Endothelial cell (in vitro differentiated cells): ENCODE data around the gene TRIOBP. TPM values are rescaled to one million over a fixed set of nuclear protein-coding genes. Genes with fewer than 3 reads are reported as not detected.

Experiments
- DNase-seq: peaks from one replicate; pipeline ENCODE4 v3.0.0; 2021; ENCODE audit warnings: low spot score
- H3K27ac Mint-ChIP-seq: one replicate; pipeline ENCODE4 v1.8.0; 2021; ENCODE audit warnings: mixed read lengths, inconsistent platforms; ENCODE audit not compliant: unreplicated experiment
- H3K27me3 Mint-ChIP-seq: one replicate; pipeline ENCODE4 v1.8.0; 2021; ENCODE audit warnings: mild to moderate bottlenecking, moderate library complexity, mixed read lengths, inconsistent platforms; ENCODE audit not compliant: unreplicated experiment
- H3K36me3 Mint-ChIP-seq: one replicate; pipeline ENCODE4 v1.8.0; 2021; ENCODE audit warnings: mild to moderate bottlenecking, low read depth, mixed read lengths, inconsistent platforms; ENCODE audit not compliant: unreplicated experiment
- H3K4me1 Mint-ChIP-seq: one replicate; pipeline ENCODE4 v1.8.0; 2021; ENCODE audit warnings: mild to moderate bottlenecking, mixed read lengths, inconsistent platforms; ENCODE audit not compliant: unreplicated experiment
- H3K4me3 Mint-ChIP-seq: one replicate; pipeline ENCODE4 v1.8.0; 2021; ENCODE audit warnings: mild to moderate bottlenecking, mixed read lengths, inconsistent platforms; ENCODE audit not compliant: unreplicated experiment
- H3K9me3 Mint-ChIP-seq: one replicate; pipeline ENCODE4 v1.8.0; 2021; ENCODE audit warnings: mixed read lengths, inconsistent platforms; ENCODE audit not compliant: unreplicated experiment
- CTCF ChIP-seq: fragments of 200-600 bp; sonication (generic); IDR thresholded peaks from one replicate; pipeline ENCODE4 v1.5.0; 2021; ENCODE audit warnings: antibody characterized with exemption; ENCODE audit not compliant: unreplicated experiment
- total RNA-seq: library from RNA; stranded (reverse); fragmentation: NEBNext Ultra II Directional; extraction: Animal tissue kit (Norgen Biotek cat#: 25700); gene quantifications from one replicate; pipeline ENCODE4 v1.2.1, GENCODE V29; 2021; ENCODE audit not compliant: unreplicated experiment

TRIOBP gene
- total RNA-seq, 1 donor from 2014 or later, result 110 TPM

GRCh38 chr22:37740455-37741311 lies 43.8 kb downstream of the TRIOBP start:
- Mint-ChIP-seq H3K27me3 (peaks cover 13% of the 10 kb centered on the region), H3K9me3 (no peaks in the 10 kb centered on the region), H3K27ac (no peak overlapping the region), H3K36me3 (peaks cover 15% of the 10 kb centered on the region), H3K4me3 (no peak overlapping the region), H3K4me1 (peaks cover 10% of the 10 kb centered on the region)
- no peak for TF ChIP-seq CTCF
- no peak for DNase-seq

- H3K9me3 Mint-ChIP-seq, result no peaks in the 10 kb centered on the region
- no peak for DNase-seq
- peaks cover 13% of the 10 kb centered on the region for H3K27me3 Mint-ChIP-seq
- no peak overlapping the region for H3K27ac Mint-ChIP-seq
- H3K4me3 Mint-ChIP-seq, result no peak overlapping the region
- peaks cover 10% of the 10 kb centered on the region for H3K4me1 Mint-ChIP-seq
- TF ChIP-seq CTCF, result no peak
- peaks cover 15% of the 10 kb centered on the region for H3K36me3 Mint-ChIP-seq
Observed at GRCh38 chr22:37741312-37741795, 44.5 kb downstream of the TRIOBP start.

- DNase-seq, result no peak
- H3K36me3 Mint-ChIP-seq, result peaks cover 15% of the 10 kb centered on the region
- no peak overlapping the region for H3K4me3 Mint-ChIP-seq
- TF ChIP-seq CTCF, result no peak
- no peak overlapping the region for H3K27ac Mint-ChIP-seq
- peaks cover 15% of the 10 kb centered on the region for H3K4me1 Mint-ChIP-seq
- H3K27me3 Mint-ChIP-seq, result peaks cover 15% of the 10 kb centered on the region
- H3K9me3 Mint-ChIP-seq, result no peaks in the 10 kb centered on the region
Observed at GRCh38 chr22:37742376-37743171, 45.7 kb downstream of the TRIOBP start.

GRCh38 chr22:37744589-37744988 lies 47.7 kb downstream of the TRIOBP start:
- no peaks in the 10 kb centered on the region for H3K9me3 Mint-ChIP-seq
- DNase-seq, result no peak
- H3K27me3 Mint-ChIP-seq, result peaks cover 14% of the 10 kb centered on the region
- TF ChIP-seq CTCF, result no peak
- H3K4me3 Mint-ChIP-seq, result no peak overlapping the region
- no peak overlapping the region for H3K27ac Mint-ChIP-seq
- peaks cover 13% of the 10 kb centered on the region for H3K36me3 Mint-ChIP-seq
- peaks cover 32% of the 10 kb centered on the region for H3K4me1 Mint-ChIP-seq
